GM19099 (cell line): Measurements from ENCODE around the gene CLCN7.
A peak's percentile ranks its signal among the peaks of the same experiment; 100 is the strongest.

ENCODE experiments used
- POLR2A ChIP-seq: IDR thresholded peaks from 3 replicates; pipeline ENCODE4 v1.6.1; 2011; ENCODE audit warnings: low read depth; ENCODE audit not compliant: insufficient read length; ENCODE audit errors: extremely low read depth

CLCN7 gene

DNA sequence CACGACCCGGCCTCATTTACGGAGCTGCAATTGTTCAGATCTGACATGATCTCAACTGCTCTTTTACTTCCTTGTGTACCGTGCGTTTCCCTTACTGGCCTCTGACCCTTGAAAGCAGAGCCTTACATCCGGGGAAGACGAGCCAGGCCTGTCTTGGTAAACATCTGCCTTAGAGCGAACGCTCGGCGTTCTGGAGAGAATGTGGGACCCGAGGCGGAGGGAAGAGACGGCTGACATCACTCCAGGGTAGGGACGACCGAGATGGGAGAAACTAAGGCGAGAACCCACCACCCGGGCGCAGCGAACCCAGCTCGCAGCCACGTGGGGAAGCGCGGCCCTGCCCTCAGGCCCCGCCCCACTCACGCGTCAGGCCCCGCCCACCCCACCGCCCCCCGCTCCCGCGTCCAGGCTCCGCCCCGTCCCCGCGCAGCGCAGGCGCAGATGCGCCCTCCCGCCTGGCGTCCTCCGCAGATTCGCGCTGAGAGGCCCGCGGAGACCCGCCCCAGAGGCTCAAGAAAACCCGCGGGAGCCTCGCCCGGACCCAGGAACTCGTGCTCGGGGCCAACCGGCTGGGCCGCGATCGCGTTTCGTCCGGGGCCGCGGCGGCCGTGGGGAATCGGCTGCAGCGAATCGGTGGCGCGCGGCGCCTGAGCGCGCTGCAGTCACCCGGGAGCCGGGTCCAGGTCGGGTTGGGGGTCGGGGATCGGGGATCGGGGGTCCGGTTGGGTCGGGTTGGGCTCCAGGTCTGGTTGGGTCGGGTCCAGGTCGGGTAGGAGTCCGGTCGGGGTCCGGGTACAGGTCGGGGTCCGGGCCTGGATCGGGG, 18.3 kb upstream of the CLCN7 start, which contains the start of gene TELO2:
TSS of gene TELO2 (plus strand) at position 438 of the 823 bp plus-strand sequence. CDS start 922 bp downstream, outside the sequence.
- TF ChIP-seq POLR2A = peak; percentile 68

DNA sequence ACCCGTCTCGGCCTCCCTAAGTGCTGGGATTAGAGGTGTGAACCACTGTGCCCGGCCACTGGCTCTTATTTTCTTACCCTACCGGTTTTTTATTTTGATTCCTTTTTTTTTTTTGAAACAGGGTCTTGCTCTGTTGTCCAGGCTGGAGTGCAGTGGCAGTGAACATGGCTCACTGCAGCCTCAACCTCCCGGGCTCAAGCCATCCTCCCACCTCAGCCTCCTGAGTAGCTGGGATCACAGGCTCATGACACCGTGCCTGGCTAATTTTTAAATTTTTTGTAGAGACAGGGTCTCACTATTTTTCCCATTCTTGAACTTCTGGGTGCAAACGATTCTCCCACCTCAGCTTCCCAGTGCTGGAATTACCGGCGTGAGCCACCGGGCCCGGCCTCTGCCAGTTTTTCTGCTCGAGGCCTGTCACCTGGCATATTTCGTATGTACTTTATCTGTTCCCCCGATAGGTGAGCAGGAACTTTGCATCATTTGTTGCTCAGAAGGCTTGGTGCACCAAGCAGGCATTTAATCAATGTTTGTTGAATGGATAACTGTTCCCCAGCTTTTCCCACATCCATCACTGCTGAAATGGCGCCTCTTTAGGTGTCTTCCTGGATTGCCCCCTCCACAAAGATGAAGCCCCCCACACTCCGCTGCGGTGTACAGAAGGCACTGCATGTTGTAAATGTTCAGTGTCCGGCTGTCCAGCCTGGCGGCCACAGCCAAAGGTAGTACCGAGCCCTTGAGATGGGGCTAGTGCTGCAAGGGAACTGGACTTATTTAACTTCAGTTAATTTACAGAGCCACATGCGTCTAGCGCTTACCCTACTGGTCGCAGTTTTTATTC, 17.5 kb upstream of the CLCN7 start:
- no peak for TF ChIP-seq POLR2A

DNA sequence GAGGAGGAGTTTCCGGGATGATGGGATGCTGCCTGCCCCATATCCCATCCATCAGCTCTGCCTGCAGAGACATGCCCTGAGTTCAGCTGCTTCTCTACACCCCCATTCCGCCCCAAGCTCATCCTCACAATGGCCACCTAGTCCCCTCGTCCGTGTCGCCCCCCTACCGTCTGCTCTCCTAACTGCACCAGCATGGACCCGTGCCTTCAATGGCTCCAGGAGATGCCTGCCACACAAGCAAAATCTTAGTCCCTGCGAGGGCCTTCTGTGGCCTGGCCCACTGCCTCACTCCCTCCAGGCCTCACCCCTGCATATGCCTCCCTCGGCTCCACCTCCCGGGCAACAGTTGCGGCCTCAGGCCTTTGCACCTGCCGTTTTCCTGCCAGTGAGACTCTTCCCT, 16.5 kb upstream of the CLCN7 start:
- no peak for TF ChIP-seq POLR2A

DNA sequence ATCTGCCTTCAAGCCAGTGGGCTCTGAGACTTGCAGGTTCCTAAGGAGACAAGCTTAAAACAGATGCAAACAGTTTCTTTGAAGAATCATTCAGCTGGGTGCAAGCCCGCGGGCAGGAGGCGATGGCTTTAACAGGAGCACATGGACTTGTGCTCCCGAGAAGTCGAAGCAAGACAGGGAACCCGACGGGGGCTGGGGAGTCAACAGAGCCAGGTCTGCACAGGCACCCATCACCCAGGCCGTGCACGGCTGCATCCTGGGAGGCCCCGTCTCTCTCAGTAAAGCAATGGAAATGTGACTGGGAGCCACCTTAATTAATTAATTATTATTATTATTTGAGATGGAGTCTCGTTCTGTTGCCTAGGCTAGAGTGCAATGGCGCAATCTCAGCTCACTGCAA, 14.2 kb upstream of the CLCN7 start:
- TF ChIP-seq POLR2A = no peak

DNA sequence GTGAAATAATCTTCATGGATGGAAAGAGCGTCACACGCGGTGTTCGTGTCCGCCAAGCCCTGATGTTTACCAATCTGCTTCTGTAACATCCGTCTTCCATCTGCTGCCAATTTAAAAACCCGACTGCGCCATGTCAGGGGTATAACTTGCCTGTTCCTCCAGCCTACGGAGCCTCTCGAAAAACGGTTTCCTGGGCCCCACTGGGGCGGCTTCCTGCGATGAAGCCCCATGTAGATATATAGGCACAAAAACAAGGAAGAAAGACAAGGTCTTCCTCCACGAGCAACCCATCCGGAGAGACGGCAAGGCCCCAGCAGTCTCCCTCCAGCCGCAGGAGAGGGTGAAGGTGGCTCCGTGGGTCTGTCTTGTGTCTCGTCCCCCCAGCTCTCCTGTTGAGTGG, 13.8 kb upstream of the CLCN7 start, which contains the start of gene PTX4:
TSS of gene PTX4 (minus strand) at position 326 of the 400 bp plus-strand sequence. CDS start at position 291, 35 bp downstream.
- TF ChIP-seq POLR2A = no peak

DNA sequence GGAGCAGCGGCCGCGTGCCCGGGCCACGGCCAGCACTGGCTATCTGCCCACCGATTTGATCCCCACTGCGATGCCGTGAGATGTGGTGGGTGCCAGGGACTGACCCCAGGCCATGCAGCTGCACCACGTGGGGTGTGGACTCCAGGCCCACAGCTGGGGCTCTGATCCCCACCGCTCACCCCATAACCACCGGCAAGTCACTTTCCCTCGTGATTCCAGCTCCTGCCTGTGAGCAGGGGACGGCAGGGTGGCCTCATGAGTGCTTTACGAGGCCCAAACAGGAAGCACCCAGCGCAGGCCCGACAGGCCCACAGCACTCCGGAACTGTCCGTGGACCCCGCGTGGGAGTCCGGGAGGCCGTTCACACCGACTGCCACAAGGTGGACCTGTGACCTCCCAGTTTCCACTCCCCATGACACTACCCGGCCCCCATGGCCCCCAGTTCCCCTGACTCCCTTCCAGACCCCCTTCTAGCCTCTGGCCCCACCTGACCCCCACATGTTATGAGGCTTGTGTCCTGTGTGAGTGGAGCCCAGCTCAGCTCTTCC, 13.3 kb upstream of the CLCN7 start:
- TF ChIP-seq POLR2A = no peak

DNA sequence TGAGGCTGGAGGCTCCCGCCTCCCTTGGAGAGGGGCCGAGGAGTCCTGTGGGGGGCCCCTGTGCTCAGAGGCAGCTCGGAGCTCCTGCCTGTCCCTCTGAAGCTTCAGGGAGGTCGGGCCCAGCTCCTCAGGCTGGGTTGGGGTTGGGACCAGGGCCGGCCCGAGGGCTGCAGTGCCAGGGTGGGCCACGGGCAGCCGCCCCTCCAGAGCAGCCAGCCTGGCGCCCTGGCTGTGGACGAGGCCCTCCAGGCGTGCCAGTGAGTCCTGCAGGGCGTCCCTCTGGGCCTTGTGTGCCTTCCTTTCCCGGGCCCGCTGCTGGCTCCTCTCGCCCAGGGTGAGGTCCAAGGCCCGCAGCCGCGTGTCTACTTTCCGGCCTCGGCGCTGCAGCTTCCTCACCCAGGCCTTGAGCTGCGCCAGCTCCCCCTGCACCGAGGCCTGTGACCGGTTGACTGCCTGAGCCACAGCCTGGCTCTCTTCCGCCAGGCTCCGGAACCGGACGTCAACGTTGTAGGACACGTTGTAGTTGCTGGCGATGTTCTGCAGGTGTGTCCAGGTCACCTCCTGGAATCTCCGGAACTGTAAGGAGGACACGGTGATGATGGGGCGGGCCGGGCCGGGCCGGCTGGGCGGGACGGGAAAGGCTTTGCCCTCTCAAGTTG, 12.7 kb upstream of the CLCN7 start:
- no peak for TF ChIP-seq POLR2A

DNA sequence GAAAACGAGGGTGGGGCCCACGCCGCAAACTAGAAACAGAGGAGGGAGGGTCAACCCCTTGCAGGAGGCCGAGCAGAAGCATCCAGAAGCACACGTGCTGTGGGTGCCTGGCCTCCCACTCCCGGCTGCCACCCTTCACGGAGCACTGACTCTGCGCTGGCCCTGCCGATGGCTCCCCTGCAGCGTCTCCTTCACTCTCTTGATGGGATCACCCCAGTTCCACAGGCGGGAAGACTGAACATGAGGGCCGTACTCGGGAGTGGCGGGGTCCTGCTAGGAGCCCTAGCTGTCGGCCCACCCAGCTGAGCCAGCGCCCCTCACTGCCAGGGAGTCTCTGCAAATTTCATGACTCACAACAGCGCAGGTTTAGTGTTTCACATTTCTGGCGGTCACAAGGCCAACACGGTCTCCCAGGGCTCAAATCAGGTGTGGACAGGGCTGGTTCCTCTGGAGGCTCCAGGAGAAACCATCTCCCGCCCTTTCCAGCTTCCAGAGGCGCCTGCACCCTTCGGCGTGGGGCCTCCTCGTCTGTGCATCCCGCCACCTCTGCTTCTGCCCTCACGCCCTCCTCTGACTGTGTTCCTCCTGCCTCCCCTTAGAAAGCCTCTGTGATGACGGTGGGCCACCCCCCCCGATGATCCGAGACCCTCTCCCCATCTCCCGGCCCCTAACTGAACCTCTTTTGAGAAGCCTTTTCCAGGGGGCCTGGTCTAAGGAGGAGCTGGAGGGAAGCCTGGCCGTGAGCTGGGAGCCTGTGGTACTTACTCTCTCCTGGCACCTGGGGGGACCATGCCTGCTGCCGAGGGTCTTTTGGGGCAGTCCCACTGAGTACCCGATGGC, 11.9 kb upstream of the CLCN7 start:
- TF ChIP-seq POLR2A = no peak

DNA sequence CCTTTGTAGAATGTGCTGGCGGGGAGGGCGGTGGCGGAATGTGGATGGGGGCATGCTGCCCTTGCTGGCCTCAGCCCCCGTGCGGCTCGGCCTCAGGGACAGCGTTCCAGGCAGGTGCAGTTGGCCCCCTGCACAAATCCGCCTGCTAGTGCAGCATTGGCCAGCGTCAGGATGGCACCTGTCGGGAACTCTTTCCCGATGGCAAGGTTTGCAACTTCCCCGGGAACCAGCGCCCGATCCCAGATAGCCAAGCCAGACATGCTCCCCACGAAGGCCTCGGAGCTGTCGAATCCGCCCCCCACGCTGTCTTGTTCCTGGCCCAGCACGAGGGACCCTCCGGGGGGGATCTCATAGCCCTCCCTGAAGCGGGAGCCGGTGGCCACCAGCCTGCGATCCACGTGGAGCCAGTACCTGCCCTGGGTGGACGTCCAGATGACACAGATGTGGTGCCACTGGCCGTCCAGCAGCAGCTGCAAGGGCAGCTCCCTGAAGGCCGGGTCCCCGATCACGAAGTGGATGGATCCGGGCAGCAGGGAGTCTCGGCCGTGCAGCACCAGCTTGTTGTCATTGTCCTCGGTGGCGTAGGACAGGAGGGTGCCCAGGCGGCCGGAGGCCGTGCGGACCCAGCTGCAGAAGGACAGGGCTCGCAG, 11.1 kb upstream of the CLCN7 start:
- no peak for TF ChIP-seq POLR2A

DNA sequence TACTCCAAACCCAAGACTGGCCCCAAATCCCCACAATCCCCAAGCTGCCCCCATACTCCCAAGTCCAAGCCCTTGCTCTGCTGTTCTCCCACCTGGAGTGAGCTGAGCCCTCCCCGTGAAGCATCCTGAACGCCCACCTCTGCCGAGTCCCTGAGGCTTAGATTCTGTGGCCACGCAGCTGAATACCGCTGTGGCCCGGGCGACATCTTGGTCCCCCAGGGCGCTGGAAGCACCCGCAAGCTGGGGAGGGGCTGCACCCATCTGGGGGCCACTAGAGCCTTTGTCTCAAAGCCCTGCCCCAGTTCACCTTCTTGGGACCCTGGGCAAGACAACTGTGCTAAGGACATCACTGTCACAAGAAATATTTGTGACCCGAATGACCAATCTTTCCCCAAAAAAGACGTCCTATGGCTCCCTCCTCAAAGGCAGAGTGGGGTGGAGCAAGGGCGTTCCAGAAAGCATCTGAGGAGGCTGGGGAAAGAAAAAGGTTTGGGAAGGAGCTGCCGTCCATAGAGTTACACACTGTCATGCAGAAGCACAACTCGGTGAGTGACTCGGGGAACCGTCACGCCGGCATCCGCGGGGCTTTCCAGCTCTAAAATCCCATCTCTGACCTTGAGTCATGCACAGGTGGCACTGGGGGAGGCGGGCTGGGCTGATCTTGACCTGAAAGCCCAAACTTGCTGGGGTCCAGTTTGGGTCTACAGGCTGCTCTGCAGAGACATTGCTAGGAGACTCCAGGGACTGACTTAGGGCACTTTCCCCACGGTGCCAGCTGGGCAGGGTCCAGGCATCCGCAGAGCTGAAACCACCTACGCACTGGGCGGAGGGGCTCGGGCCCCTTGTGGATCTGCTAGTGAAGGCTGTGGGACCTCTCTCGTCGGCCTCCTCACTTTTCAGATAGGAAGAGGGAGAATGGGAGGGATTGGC, 7.3 kb upstream of the CLCN7 start:
- TF ChIP-seq POLR2A = no peak

DNA sequence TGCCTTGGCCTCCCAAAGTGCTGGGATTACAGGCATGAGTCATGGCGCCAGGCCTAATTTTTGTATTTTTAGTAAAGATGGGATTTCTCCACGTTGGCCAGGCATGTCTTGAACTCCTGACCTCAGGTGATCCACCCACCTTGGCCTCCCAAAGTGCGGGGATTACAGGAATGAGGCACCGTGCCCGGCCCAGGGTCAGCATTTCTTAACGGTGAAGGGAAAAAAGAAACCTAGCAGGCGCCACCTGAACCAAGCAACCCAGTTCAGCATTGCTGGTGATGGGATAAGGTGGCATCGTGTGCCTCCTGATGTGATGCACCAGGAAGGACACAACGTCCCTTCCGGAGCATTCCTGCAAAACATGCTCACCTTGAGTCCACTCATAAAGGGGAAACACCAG, 2.2 kb upstream of the CLCN7 start:
- no peak for TF ChIP-seq POLR2A

DNA sequence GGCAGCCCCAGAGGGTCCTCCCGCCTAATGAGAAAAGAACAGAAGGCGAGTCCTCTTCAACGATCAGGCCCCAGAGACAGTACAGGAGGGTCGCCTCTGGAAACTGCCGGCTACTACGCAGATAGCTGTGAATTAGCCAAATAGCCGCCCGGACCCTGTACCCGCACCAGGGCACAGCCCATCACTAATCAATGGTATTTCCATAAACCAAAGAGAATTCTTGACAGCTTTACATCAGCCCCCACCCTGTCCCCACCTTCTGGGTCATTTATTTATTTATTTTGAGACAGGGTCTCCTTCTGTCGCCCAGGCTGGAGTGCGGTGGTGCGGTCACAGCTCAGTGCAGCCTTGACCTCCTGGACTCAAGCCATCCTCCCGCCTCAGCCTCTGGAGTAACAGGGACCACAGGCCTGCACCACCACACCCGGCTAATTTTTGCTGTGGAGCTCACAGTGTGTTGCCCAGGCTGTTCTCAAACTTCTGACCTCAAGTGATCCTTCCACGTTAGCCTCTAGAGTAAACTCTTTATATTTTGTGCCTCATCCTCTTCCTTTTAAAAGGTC, 805 bp upstream of the CLCN7 start:
- TF ChIP-seq POLR2A = no peak
